ENCODE measurements around the gene TSPAN4. TPM values are rescaled to one million over a fixed set of nuclear protein-coding genes. Genes with fewer than 3 reads are reported as not detected.
A peak's percentile ranks its signal among the peaks of the same experiment; 100 is the strongest.

TSPAN4 gene
- total RNA-seq, 2 experiments from 2014 or later = 9.4 to 12.1 TPM

GRCh38 chr11:828506-829175 lies 14.0 kb upstream of the TSPAN4 start:
- Histone ChIP-seq H3K9me3 (ENCODE audit: low read length) (no peaks in the 10 kb centered on the region), H4K20me1 (ENCODE audit: insufficient read depth, low read length) (no peaks in the 10 kb centered on the region), H3K4me1 (ENCODE audit: insufficient read depth, low read length, poor library complexity, severe bottlenecking) (peaks cover 36% of the 10 kb centered on the region), H3K4me2 (ENCODE audit: low read length) (0 out of 2 replicates have a peak overlapping the region, but pooled peaks have one; percentile 68), H3K79me2 (ENCODE audit: insufficient read depth, low read depth, low read length) (no peaks in the 10 kb centered on the region), H3K4me3 (ENCODE audit: low read depth, low read length, poor library complexity, severe bottlenecking) (no peak overlapping the region), H3K36me3 (ENCODE audit: insufficient read depth, low read length) (no peaks in the 10 kb centered on the region), H3K9me2 (ENCODE audit: insufficient read depth, low read length) (no peaks in the 10 kb centered on the region), H3K27ac (ENCODE audit: low read depth, low read length, poor library complexity, severe bottlenecking) (no peak overlapping the region), H2AFZ (ENCODE audit: low read length) (no peak overlapping the region)
- TF ChIP-seq EZH2phosphoT487 (IDR thresholded peaks at IDR 0.05; ENCODE audit: borderline replicate concordance, low read depth, low read length) = no peak
- TF ChIP-seq, protein P1, sequence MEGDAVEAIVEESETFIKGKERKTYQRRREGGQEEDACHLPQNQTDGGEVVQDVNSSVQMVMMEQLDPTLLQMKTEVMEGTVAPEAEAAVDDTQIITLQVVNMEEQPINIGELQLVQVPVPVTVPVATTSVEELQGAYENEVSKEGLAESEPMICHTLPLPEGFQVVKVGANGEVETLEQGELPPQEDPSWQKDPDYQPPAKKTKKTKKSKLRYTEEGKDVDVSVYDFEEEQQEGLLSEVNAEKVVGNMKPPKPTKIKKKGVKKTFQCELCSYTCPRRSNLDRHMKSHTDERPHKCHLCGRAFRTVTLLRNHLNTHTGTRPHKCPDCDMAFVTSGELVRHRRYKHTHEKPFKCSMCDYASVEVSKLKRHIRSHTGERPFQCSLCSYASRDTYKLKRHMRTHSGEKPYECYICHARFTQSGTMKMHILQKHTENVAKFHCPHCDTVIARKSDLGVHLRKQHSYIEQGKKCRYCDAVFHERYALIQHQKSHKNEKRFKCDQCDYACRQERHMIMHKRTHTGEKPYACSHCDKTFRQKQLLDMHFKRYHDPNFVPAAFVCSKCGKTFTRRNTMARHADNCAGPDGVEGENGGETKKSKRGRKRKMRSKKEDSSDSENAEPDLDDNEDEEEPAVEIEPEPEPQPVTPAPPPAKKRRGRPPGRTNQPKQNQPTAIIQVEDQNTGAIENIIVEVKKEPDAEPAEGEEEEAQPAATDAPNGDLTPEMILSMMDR (conservative IDR thresholded peaks at IDR 0.05; ENCODE audit: low read length) = no peak
- intact Hi-C loops (cut with micrococcal nuclease; ENCODE audit: unreplicated experiment) = no loop called here
- no TSS peak for BruUV-seq (replicated peaks)
- ChIA-PET POLR2A (interaction anchor here (0.7 kb wide), 1 partner anchor 14 kb away, joined by 3 read pairs; the partner anchor contains the start of gene TSPAN4), CTCF (ENCODE audit: unreplicated experiment) (no interaction called here)
- DNase-seq (ENCODE audit: low spot score) = no peak

DNA sequence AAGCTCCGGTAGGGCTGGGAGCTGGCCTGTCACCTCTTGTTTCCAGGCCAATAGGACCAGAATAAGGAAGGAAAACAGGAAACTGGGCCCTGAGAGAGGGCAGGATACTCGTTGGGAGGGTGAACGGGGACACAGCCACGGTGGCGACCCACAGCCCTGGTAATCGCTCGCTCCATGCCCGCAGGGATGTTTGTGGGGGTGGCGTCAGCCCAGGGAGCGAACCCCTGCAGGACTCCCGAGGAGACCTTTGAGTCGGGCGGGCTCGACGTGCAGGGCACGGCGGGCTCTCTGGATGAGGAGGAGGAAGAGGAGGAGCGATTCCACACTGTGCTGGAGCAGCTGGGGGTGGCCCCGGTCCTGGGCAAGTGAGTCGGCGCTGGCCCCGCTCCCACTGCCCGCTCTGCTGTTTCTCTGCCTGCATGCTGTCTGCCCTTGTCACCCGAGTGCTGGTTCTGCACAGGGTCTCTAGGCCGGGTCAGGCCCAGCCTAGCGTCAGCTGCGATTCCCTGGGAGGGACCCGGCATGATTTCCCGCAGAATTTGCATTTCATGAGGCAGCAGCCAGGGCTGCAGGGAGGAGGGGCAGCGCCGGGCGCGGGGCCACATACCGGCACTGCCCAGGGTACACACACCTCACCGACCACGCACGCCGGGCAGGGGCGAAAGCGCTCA lies 13.3 kb upstream of the TSPAN4 start:
- no peaks in the 10 kb centered on the region for H3K79me2 ChIP-seq (ENCODE audit: insufficient read depth, low read depth, low read length)
- DNase-seq (ENCODE audit: low spot score) = no peak
- no peak overlapping the region for H2AFZ ChIP-seq (ENCODE audit: low read length)
- H3K4me2 ChIP-seq (ENCODE audit: low read length) = peak overlapping the region; percentile 68
- H3K36me3 ChIP-seq (ENCODE audit: insufficient read depth, low read length) = no peaks in the 10 kb centered on the region
- intact Hi-C loops (cut with micrococcal nuclease; ENCODE audit: unreplicated experiment) = no loop called here
- no TSS peak for BruUV-seq (replicated peaks)
- no peaks in the 10 kb centered on the region for H4K20me1 ChIP-seq (ENCODE audit: insufficient read depth, low read length)
- no peak overlapping the region for H3K27ac ChIP-seq (ENCODE audit: low read depth, low read length, poor library complexity, severe bottlenecking)
- no peaks in the 10 kb centered on the region for H3K9me2 ChIP-seq (ENCODE audit: insufficient read depth, low read length)
- H3K4me1 ChIP-seq (ENCODE audit: insufficient read depth, low read length, poor library complexity, severe bottlenecking) = peaks cover 36% of the 10 kb centered on the region
- H3K4me3 ChIP-seq (ENCODE audit: low read depth, low read length, poor library complexity, severe bottlenecking) = peak overlapping the region; percentile 29
- ChIA-PET CTCF (ENCODE audit: unreplicated experiment) (no interaction called here), POLR2A (interaction anchor here (0.7 to 1.0 kb wide), 2 partner anchors 14 kb away, joined by 3 to 4 read pairs; partner anchors contain the start of gene TSPAN4)
- no peaks in the 10 kb centered on the region for H3K9me3 ChIP-seq (ENCODE audit: low read length)
- no peak for TF ChIP-seq EZH2phosphoT487 (IDR thresholded peaks at IDR 0.05; ENCODE audit: borderline replicate concordance, low read depth, low read length)
- TF ChIP-seq, protein P1 (conservative IDR thresholded peaks at IDR 0.05; ENCODE audit: low read length) = no peak

GRCh38 chr11:829847-830294 lies 12.8 kb upstream of the TSPAN4 start:
- no peaks in the 10 kb centered on the region for H3K9me3 ChIP-seq (ENCODE audit: low read length)
- H3K4me3 ChIP-seq (ENCODE audit: low read depth, low read length, poor library complexity, severe bottlenecking) = peak overlapping the region; percentile 29
- ChIA-PET POLR2A (interaction anchor here (1.0 kb wide), 1 partner anchor 13 kb away, joined by 4 read pairs; no protein-coding TSS in a partner anchor), CTCF (ENCODE audit: unreplicated experiment) (no interaction called here)
- H3K9me2 ChIP-seq (ENCODE audit: insufficient read depth, low read length) = no peaks in the 10 kb centered on the region
- peaks cover 36% of the 10 kb centered on the region for H3K4me1 ChIP-seq (ENCODE audit: insufficient read depth, low read length, poor library complexity, severe bottlenecking)
- no peaks in the 10 kb centered on the region for H3K36me3 ChIP-seq (ENCODE audit: insufficient read depth, low read length)
- no peaks in the 10 kb centered on the region for H3K79me2 ChIP-seq (ENCODE audit: insufficient read depth, low read depth, low read length)
- TF ChIP-seq, protein P1 (conservative IDR thresholded peaks at IDR 0.05; ENCODE audit: low read length) = no peak
- TF ChIP-seq EZH2phosphoT487 (IDR thresholded peaks at IDR 0.05; ENCODE audit: borderline replicate concordance, low read depth, low read length) = no peak
- intact Hi-C loops (cut with micrococcal nuclease; ENCODE audit: unreplicated experiment) = no loop called here
- no peaks in the 10 kb centered on the region for H4K20me1 ChIP-seq (ENCODE audit: insufficient read depth, low read length)
- no peak overlapping the region for H3K27ac ChIP-seq (ENCODE audit: low read depth, low read length, poor library complexity, severe bottlenecking)
- no peak for DNase-seq (ENCODE audit: low spot score)
- H2AFZ ChIP-seq (ENCODE audit: low read length) = no peak overlapping the region
- no TSS peak for BruUV-seq (replicated peaks)
- H3K4me2 ChIP-seq (ENCODE audit: low read length) = peak overlapping the region; percentile 68

All from OCI-LY7 (cell line).